ENCODE results near the gene IRF1.

The IRF1 gene

GRCh38 chr5:132465059-132465707, 25.4 kb downstream of the IRF1 start:
- in situ Hi-C loops (cut with MboI; ENCODE audit: low sequenced_read_pairs, unreplicated experiment): no loop called here
- no peak for DNase-seq (ENCODE audit: low spot score)
- TF ChIP-seq, protein P1, sequence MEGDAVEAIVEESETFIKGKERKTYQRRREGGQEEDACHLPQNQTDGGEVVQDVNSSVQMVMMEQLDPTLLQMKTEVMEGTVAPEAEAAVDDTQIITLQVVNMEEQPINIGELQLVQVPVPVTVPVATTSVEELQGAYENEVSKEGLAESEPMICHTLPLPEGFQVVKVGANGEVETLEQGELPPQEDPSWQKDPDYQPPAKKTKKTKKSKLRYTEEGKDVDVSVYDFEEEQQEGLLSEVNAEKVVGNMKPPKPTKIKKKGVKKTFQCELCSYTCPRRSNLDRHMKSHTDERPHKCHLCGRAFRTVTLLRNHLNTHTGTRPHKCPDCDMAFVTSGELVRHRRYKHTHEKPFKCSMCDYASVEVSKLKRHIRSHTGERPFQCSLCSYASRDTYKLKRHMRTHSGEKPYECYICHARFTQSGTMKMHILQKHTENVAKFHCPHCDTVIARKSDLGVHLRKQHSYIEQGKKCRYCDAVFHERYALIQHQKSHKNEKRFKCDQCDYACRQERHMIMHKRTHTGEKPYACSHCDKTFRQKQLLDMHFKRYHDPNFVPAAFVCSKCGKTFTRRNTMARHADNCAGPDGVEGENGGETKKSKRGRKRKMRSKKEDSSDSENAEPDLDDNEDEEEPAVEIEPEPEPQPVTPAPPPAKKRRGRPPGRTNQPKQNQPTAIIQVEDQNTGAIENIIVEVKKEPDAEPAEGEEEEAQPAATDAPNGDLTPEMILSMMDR (IDR thresholded peaks at IDR 0.05; ENCODE audit: borderline replicate concordance, control extremely low read depth, extremely low read depth, insufficient read depth, missing control alignments): no peak

DNA sequence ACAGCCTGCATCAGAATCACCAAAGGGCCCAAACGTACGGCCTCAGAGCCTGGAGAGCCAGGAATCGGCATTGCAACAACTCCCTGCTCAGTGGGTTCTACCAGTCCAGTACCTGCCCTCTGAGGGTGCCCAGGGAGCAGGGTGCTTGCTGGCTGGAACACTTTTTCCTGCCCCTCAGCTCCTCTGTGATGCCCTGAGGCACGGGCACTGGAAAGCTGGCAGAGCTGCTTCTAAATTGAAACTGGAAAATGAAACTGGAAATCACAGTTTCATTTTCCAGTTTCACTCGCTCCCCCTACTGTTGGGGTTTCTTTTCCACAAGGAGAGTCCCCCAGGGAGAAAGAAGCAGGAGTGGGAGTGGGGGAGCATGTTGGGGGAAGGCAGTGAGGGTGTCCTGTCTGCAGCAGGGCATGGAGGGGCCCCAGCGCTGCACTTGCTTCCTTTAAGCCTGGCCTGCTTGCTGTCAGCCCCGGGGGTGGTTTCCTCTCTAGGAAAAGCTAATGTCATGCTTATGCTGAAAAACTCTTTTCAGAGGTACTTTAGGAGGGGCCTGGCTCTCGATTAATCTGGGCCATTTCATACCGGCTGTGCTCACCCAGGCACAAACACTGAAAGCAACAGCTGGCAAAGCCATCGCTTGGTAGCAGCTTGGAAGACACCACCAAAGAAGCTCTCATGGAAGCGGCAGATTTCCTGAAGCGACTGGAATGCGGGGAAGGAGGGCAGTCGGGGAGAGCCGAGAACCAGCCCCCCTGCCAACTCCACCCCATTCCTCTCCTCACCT, 26.2 kb downstream of the IRF1 start:
- no peak for DNase-seq (ENCODE audit: low spot score)
- in situ Hi-C loops (cut with MboI; ENCODE audit: low sequenced_read_pairs, unreplicated experiment): no loop called here

GRCh38 chr5:132463811-132464155, 26.8 kb downstream of the IRF1 start:
- no peak for DNase-seq (ENCODE audit: low spot score)
- TF ChIP-seq, protein P1 (IDR thresholded peaks at IDR 0.05; ENCODE audit: borderline replicate concordance, control extremely low read depth, extremely low read depth, insufficient read depth, missing control alignments): no peak
- in situ Hi-C loops (cut with MboI; ENCODE audit: low sequenced_read_pairs, unreplicated experiment): no loop called here

More for the DNA sequence above, 26.2 kb downstream of the IRF1 start:
- TF ChIP-seq, protein P1 (IDR thresholded peaks at IDR 0.05; ENCODE audit: borderline replicate concordance, control extremely low read depth, extremely low read depth, insufficient read depth, missing control alignments): no peak

- no peak for DNase-seq (ENCODE audit: low spot score)
These were observed 27.5 kb downstream of the IRF1 start for GRCh38 chr5:132462856-132463745.

GRCh38 chr5:132462333-132462732, 28.2 kb downstream of the IRF1 start:
- DNase-seq (ENCODE audit: low spot score): no peak
- in situ Hi-C loops (cut with MboI; ENCODE audit: low sequenced_read_pairs, unreplicated experiment): no loop called here
- TF ChIP-seq, protein P1 (IDR thresholded peaks at IDR 0.05; ENCODE audit: borderline replicate concordance, control extremely low read depth, extremely low read depth, insufficient read depth, missing control alignments): no peak

More at GRCh38 chr5:132462856-132463745, 27.5 kb downstream of the IRF1 start:
- in situ Hi-C loops (cut with MboI; ENCODE audit: low sequenced_read_pairs, unreplicated experiment): no loop called here
- TF ChIP-seq, protein P1 (IDR thresholded peaks at IDR 0.05; ENCODE audit: borderline replicate concordance, control extremely low read depth, extremely low read depth, insufficient read depth, missing control alignments): no peak

- in situ Hi-C loops (cut with MboI; ENCODE audit: low sequenced_read_pairs, unreplicated experiment): no loop called here
These were observed 29.0 kb downstream of the IRF1 start for GRCh38 chr5:132461569-132462070.

More at GRCh38 chr5:132461569-132462070, 29.0 kb downstream of the IRF1 start:
- DNase-seq (ENCODE audit: low spot score): no peak
- TF ChIP-seq, protein P1 (IDR thresholded peaks at IDR 0.05; ENCODE audit: borderline replicate concordance, control extremely low read depth, extremely low read depth, insufficient read depth, missing control alignments): no peak
